ENCODE results near the gene MLLT6.

MLLT6 gene

GRCh38 chr17:38741921-38742410, 36.9 kb downstream of the MLLT6 start:
- no peak for DNase-seq (ENCODE audit: low read depth in 2 of 2)

GRCh38 chr17:38742411-38743308, 37.6 kb downstream of the MLLT6 start:
- peak; percentile 81 to 82 for DNase-seq (ENCODE audit: low read depth in 2 of 2)

GRCh38 chr17:38743556-38744171, 38.6 kb downstream of the MLLT6 start:
- DNase-seq (ENCODE audit: low read depth in 2 of 2): no peak

DNA sequence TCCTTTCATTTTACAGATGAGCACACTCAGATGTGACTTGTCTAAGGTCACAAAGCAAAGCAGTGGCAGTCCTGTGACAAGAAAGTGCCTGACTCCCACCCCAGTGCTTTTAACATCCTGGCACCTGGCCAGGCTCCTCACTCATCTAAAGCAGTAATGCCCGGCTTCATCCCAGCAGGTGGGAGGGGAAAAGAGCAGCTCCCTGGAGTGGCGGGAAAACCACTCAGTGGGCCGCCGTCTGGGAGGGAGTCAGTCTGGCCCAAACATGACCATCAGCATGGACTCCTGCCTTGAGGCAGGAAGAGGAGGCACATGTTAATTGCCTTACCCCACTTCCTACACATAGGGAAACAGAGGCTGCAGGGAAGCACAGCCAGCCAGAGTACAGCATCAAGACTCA, 40.5 kb downstream of the MLLT6 start:
- no peak for DNase-seq (ENCODE audit: low read depth in 2 of 2)

DNA sequence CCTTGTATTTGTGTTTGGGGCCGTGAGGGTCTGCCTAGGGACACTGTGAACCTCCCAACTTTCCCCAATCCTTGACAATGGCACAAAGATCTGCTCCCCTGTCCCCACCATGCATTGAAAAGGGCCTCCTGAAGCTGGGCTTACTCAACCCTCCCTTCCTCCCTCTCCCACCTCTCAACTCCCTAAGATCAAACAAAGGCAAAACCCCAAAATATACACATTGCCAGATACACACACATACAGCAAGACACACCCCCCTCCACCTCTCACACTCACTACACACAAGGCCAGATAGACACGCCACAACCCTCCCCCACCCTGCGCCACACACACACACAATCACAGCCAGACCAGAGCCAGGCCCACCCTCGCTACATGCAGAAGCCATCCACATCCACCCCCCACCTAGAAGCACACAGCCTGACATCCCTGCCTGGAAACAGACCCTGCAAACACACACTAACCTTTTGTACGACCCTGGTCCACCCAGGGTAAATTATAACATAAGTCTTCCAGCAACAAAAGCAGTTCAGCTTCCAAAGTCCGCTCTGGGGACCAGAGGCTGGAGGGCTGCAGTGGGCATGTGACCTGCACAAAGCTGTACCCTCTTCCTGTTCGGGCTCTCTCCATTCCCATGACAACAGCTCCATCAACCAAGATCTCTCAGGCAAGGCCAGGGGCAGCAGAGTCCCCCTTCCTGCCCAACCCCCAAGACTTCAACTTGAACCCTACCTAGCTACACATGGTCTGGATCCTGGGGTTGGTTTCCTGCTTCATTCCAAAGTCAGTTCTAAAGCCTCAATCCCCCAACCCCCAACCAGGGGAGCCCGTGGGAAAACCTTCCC, 41.2 kb downstream of the MLLT6 start:
- DNase-seq (ENCODE audit: low read depth in 2 of 2): no peak

- no peak for DNase-seq (ENCODE audit: low read depth in 2 of 2)
These were observed 41.9 kb downstream of the MLLT6 start for GRCh38 chr17:38746849-38747462.

DNA sequence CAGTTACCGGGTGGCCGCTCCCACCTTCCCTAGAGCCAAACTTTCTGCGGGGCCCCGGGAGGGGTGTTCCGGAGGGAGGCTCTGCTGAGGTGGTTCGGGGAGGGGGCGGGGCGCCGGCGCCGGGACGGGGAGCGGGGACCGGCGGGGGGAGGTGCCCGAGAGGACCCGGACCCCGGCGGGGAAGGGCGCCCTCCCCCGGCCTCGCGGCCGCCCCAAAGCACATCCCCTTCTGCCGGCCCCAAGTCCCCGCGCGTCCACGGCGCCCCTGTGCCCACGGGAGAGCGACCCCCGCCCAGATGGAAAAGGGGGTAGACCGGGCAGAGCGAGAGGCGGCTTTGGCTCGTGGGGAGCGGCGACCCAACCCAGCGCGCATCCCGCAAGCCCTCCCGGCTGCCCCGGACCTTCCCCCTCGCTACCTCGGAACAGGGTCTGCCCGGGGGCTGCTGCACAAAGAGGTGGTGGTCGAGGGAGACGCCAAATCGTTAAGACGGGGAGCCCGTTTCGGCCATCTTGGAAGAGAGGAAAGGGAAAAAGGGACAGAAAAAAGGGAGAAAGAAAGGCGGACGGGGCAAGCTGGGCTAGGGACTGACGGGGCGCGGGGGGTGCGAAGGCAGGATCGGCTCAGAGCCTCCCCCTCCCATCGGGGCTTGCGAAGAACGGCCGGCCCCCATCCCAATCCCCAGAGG, 42.5 kb downstream of the MLLT6 start:
- DNase-seq (ENCODE audit: low read depth in 2 of 2): no peak

GRCh38 chr17:38748149-38748891, 43.2 kb downstream of the MLLT6 start, which contains the start of gene PCGF2:
Gene PCGF2 (minus strand): TSS chr17:38748336. CDS start chr17:38740402, 7,934 bp downstream.
- peak; percentile 78 for DNase-seq (ENCODE audit: low read depth in 2 of 2)

GRCh38 chr17:38748892-38749222, 43.8 kb downstream of the MLLT6 start:
- no peak for DNase-seq (ENCODE audit: low read depth in 2 of 2)

DNA sequence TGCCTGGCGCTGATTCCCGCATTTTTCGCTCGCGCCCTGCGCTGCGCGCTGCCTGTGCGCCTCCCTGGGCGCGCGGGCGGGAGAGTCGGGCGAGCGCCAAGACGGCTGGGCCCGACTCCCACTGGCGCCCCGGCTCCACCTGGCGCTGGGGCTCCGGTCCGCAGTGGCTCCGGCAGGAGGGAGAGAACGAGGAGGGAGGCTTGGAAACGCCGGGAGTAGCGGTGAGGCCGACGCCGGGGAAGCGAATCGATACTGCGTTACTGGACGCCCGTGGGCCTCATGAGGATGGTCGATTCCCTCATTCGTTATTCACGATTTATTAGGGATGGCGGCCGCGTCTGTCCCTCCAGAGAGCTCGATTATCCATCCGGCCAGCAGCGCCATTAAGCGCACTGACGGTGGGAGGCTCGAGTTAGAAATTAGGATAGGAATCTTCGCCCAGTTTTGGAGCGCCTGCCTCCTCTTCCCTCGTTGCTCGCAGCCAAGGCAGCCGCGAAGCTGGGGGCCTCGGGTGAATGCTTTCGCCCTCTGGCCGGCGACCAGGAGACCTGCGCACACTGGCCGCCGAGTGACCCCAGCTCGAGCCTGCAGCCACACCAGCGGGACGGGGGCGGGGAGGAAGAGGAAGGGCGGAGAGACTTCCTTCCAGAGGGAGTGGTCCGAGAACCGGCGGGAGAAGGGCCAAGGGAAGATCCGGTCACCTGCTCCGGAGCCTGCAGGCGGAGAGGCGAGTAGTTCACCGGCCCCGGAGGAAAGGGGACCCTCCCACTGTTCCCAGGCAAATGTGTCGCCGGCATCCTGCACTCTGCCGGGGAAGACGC, 44.4 kb downstream of the MLLT6 start:
- DNase-seq (ENCODE audit: low read depth in 2 of 2): no peak

- DNase-seq (ENCODE audit: low read depth in 2 of 2): no peak
These were observed 44.9 kb downstream of the MLLT6 start for GRCh38 chr17:38750044-38750311.

GRCh38 chr17:38750312-38751121, 45.4 kb downstream of the MLLT6 start:
- DNase-seq (ENCODE audit: low read depth in 2 of 2): no peak

- DNase-seq (ENCODE audit: low read depth in 2 of 2): no peak
These were observed 46.2 kb downstream of the MLLT6 start for GRCh38 chr17:38751144-38751807.

DNA sequence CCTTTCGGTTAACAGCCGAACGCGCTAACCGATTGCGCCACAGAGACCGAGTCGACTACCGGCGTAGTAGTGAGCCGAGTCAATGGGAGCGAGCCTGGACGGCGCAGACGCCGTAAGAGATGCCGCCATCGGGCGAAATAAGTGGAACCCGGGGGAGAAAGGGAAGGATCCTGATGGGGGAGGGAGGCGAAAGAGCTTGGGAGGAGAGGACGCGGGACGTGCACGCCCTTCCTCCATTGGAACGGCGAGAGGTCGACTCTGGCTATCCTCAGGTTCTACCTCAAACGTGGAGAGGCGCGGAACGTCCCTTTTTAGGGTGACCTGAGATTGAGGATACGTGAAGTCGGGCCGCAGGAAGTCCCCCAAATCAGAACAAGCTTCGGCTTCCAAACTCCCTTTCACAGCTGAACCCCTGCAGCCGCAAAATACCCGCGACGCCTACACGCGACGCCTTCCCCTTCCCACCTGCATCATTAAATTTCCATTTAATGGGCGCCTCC, 46.8 kb downstream of the MLLT6 start:
- peak; percentile 68 to 76 for DNase-seq (ENCODE audit: low read depth in 2 of 2)

DNA sequence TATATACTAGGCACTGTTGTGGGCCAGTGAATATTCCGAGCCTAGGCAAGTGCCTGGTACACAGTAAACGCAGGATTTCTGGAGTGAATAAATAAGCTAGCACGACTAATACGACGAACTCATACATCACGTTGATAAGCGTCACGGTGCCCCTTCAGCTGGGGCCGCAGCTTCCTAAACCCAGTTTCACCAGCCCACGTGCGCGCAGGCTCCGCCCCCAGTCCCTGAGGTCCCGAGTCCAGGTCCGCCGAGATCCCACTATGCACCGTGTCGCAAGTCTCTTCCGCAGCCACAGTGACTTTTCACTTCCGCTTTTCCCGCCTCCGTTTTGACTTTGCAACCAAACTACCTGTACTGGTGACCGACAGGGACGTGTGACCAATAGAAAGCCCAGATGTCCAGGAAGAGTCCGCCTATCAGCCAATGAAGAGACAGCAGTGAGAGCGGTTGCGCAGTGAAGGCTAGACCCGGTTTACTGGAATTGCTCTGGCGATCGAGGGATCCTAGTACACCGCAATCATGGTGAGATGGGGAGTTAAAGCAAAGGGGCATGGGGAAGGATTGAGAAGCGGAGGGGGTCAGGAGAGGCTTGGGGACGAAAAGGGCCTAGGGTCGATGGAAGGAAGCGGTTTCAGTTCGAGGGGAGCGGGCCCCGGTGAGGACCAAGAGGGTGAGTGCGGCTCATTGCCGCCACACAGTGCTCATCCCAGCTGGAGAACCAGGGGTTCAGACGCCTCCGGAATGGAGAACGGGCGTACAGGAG, 47.4 kb downstream of the MLLT6 start, which contains the start of gene PSMB3:
PSMB3 (plus strand) TSS at position 434 of the 763 bp plus-strand sequence; CDS start at position 520, 86 bp downstream.
- DNase-seq (ENCODE audit: low read depth in 2 of 2): peak; percentile 97 to 98

DNA sequence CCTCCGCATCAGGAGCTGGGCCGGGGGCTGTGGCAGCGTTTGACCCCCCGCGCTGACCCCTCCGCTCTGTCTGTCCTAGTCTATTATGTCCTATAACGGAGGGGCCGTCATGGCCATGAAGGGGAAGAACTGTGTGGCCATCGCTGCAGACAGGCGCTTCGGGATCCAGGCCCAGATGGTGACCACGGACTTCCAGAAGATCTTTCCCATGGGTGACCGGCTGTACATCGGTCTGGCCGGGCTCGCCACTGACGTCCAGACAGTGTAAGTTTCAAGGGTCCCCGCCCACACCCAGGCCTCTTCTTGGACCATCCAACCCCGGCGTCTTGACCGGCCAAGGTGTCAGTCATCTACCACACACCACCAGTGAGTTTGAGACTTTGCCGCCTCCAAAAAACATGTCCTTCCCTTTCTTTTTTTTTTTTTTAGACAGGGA, 48.0 kb downstream of the MLLT6 start:
- no peak for DNase-seq (ENCODE audit: low read depth in 2 of 2)

GRCh38 chr17:38761612-38762011, 56.5 kb downstream of the MLLT6 start:
- no peak for DNase-seq (ENCODE audit: low read depth in 2 of 2)
